IMR-90 (cell line): ENCODE results near the gene FOXN3. TPM values are rescaled to one million over a fixed set of nuclear protein-coding genes. Genes with fewer than 3 reads are reported as not detected.

ENCODE experiments used
- ATAC-seq: fragments of 200-7000 bp; cut with Tn5 transposase; 2 replicates; pipeline ENCODE4 v1.9.1; 2020; ENCODE audit warnings: low read depth, mild to moderate bottlenecking, moderate library complexity
- BruUV-seq: library from RNA; stranded (reverse); fragments of 400-500 nt; replicated peaks from 2 replicates; lab custom pipeline; 2021; lab: Mats Ljungman, UMichigan
- CTCF ChIA-PET: fragments of 300-600 bp; formaldehyde crosslinking; extraction: SDS; loops from one replicate; lab custom pipeline; 2021; ENCODE audit warnings: antibody characterized with exemption; lab: Yijun Ruan, JAX
- POLR2A ChIA-PET: fragments of 300-600 bp; sonication (Branson Sonifier 250); formaldehyde crosslinking; loops from one replicate; lab custom pipeline; 2022; ENCODE audit warnings: antibody characterized with exemption; ENCODE audit not compliant: unreplicated experiment; lab: Charles Lee
- DNase-seq: peaks from one replicate; pipeline ENCODE4 v3.0.0; 2013
- H2AFZ ChIP-seq: replicated peaks from 2 replicates; pipeline ENCODE3; 2013; ENCODE audit warnings: low read length, mild to moderate bottlenecking; ENCODE audit not compliant: poor library complexity
- H2AK5ac ChIP-seq: 2 replicates; pipeline ENCODE4 v1.6.1; 2013; ENCODE audit warnings: low read depth, low read length, inconsistent platforms
- H2AK9ac ChIP-seq: replicated peaks from 2 replicates; pipeline ENCODE3; 2013; ENCODE audit warnings: mild to moderate bottlenecking, low read depth, low read length, moderate library complexity; ENCODE audit not compliant: poor library complexity
- H2BK120ac ChIP-seq: 2 replicates; pipeline ENCODE4 v1.6.1; 2013; ENCODE audit warnings: low read depth, low read length, inconsistent platforms
- H2BK15ac ChIP-seq: 3 replicates; pipeline ENCODE4 v1.6.1; 2013; ENCODE audit warnings: low read depth, low read length, inconsistent platforms
- H2BK20ac ChIP-seq: 2 replicates; pipeline ENCODE4 v1.6.1; 2013; ENCODE audit warnings: low read depth, mild to moderate bottlenecking, inconsistent platforms, low read length, moderate library complexity
- H2BK5ac ChIP-seq: 2 replicates; pipeline ENCODE4 v1.6.1; 2013; ENCODE audit warnings: mild to moderate bottlenecking, low read depth, low read length, inconsistent platforms; ENCODE audit not compliant: poor library complexity, severe bottlenecking
- H3K14ac ChIP-seq: replicated peaks from 2 replicates; pipeline ENCODE4 v1.6.1; 2013; ENCODE audit warnings: low read depth, low read length, inconsistent platforms
- H3K18ac ChIP-seq: 2 replicates; pipeline ENCODE4 v1.6.1; 2013; ENCODE audit warnings: low read depth, low read length, control low read depth
- H3K23ac ChIP-seq: 2 replicates; pipeline ENCODE4 v1.6.1; 2013; ENCODE audit warnings: low read depth, low read length, inconsistent platforms
- H3K27ac ChIP-seq: 2 replicates; pipeline ENCODE4 v1.5.1; 2013; ENCODE audit warnings: mild to moderate bottlenecking, control low read depth, low read length; ENCODE audit not compliant: insufficient read depth
- H3K27me3 ChIP-seq: 2 replicates; pipeline ENCODE4 v1.6.1; 2013; ENCODE audit warnings: low read length; ENCODE audit not compliant: control insufficient read depth, insufficient read depth
- H3K36me3 ChIP-seq: 2 replicates; pipeline ENCODE4 v1.6.1; 2013; ENCODE audit warnings: low read length, mixed read lengths; ENCODE audit not compliant: control insufficient read depth, insufficient read depth
- H3K4ac ChIP-seq: 2 replicates; pipeline ENCODE4 v1.6.1; 2013; ENCODE audit warnings: low read depth, low read length, inconsistent platforms
- H3K4me1 ChIP-seq: 2 replicates; pipeline ENCODE4 v1.6.1; 2013; ENCODE audit warnings: low read length, mixed read lengths; ENCODE audit not compliant: control insufficient read depth, insufficient read depth
- H3K4me2 ChIP-seq: 2 replicates; pipeline ENCODE4 v1.6.1; 2013; ENCODE audit warnings: low read depth, mild to moderate bottlenecking, control low read depth, low read length, moderate library complexity
- H3K4me3 ChIP-seq: 2 replicates; pipeline ENCODE4 v1.5.1; 2013; ENCODE audit warnings: low read depth, mild to moderate bottlenecking, control low read depth, low read length, moderate library complexity; ENCODE audit not compliant: insufficient read depth
- H3K56ac ChIP-seq: 2 replicates; pipeline ENCODE4 v1.6.1; 2013; ENCODE audit warnings: low read length, inconsistent platforms; ENCODE audit not compliant: insufficient read depth; ENCODE audit errors: extremely low read depth
- H3K79me1 ChIP-seq, 2 experiments: 2 replicates each; pipeline ENCODE4 v1.6.1; 2013; ENCODE audit warnings: low read length in 2 of 2, inconsistent platforms in 1 of 2, low read depth in 1 of 2
- H3K9ac ChIP-seq: 2 replicates; pipeline ENCODE4 v1.6.1; 2013; ENCODE audit warnings: low read depth, low read length, control low read depth
- H3K9me1 ChIP-seq: 2 replicates; pipeline ENCODE4 v1.6.1; 2013; ENCODE audit warnings: low read length, inconsistent platforms; ENCODE audit not compliant: insufficient read depth
- H3K9me3 ChIP-seq: 2 replicates; pipeline ENCODE4 v1.6.1; 2013; ENCODE audit warnings: low read length; ENCODE audit not compliant: control insufficient read depth, insufficient read depth
- H4K20me1 ChIP-seq: 2 replicates; pipeline ENCODE4 v1.6.1; 2013; ENCODE audit warnings: low read length, inconsistent platforms; ENCODE audit not compliant: insufficient read depth
- H4K5ac ChIP-seq: 2 replicates; pipeline ENCODE4 v1.6.1; 2013; ENCODE audit warnings: mild to moderate bottlenecking, low read depth, low read length, control low read depth
- H4K8ac ChIP-seq, 2 experiments: 2 replicates each; pipeline ENCODE4 v1.6.1; 2013; ENCODE audit warnings: low read depth in 2 of 2, low read length in 2 of 2, control low read depth in 1 of 2, inconsistent platforms in 1 of 2
- H4K91ac ChIP-seq: 2 replicates; pipeline ENCODE4 v1.6.1; 2013; ENCODE audit warnings: low read depth, low read length, inconsistent platforms; ENCODE audit not compliant: insufficient read depth
- FOS ChIP-seq: fragments of 150-350 bp; IDR thresholded peaks from 2 replicates; pipeline ENCODE4 v1.6.1; 2016; ENCODE audit warnings: low read depth, low read length
- MXI1 ChIP-seq: IDR thresholded peaks from 2 replicates; pipeline ENCODE4 v1.6.1; 2012; ENCODE audit warnings: low read depth, mild to moderate bottlenecking, low read length, moderate library complexity, borderline replicate concordance
- NFE2L2 ChIP-seq: fragments of 150-350 bp; IDR thresholded peaks from 2 replicates; pipeline ENCODE4 v1.6.1; 2016; ENCODE audit warnings: low read depth, mild to moderate bottlenecking, low read length
- POLR2A ChIP-seq: IDR thresholded peaks from 2 replicates; pipeline ENCODE4 v1.6.1; 2012; ENCODE audit warnings: mild to moderate bottlenecking, low read depth, low read length
- RFX5 ChIP-seq: IDR thresholded peaks from 2 replicates; pipeline ENCODE4 v1.8.0; 2012; ENCODE audit warnings: low read depth, mild to moderate bottlenecking, low read length, moderate library complexity
- USF2 ChIP-seq: fragments of 150-350 bp; IDR thresholded peaks from 2 replicates; pipeline ENCODE4 v1.6.1; 2017; ENCODE audit warnings: mild to moderate bottlenecking, antibody characterized with exemption, low read length, low read depth
- WGBS, 2 experiments: methylation state at CpG; one replicate each; pipeline versions ENCODE4 v1.1.5 to v1.1.7; 2013; ENCODE audit warnings: missing lambda C conversion rate in 2 of 2; ENCODE audit not compliant: insufficient read length in 1 of 2; ENCODE audit errors: extremely low coverage in 2 of 2; 5-methylcytosine and 5-hydroxymethylcytosine counted together
- dilution Hi-C: fragments of 300-500 bp; cut with HindIII; formaldehyde crosslinking; loops from one replicate; pipeline ENCODE4 v1.14.3; 2018; ENCODE audit warnings: low sequenced_read_pairs; ENCODE audit not compliant: unreplicated experiment
- in situ Hi-C: fragments of 300-500 bp; cut with MboI; formaldehyde crosslinking; loops from 3 replicates; pipeline ENCODE4 v1.14.3; 2019; ENCODE audit warnings: low sequenced_read_pairs, inconsistent platforms, mixed read lengths
- intact Hi-C: fragments of 100-400 bp; cut with micrococcal nuclease; formaldehyde crosslinking; loops from 2 replicates; pipeline ENCODE4 v1.10.0; 2022
- polyA plus RNA-seq, 3 experiments: library from polyadenylated mRNA; depleted of rRNA; stranded (reverse); fragments of >200 nt; gene quantifications; 2 replicates each; pipeline ENCODE4 v1.2.3, GENCODE V29; 2012; ENCODE audit warnings: low replicate concordance in 1 of 3
- total RNA-seq: library from RNA; depleted of rRNA; stranded (reverse); fragments of >200 nt; gene quantifications from 2 replicates; pipeline ENCODE4 v1.2.3, GENCODE V29; 2012
- TF ChIP-seq, protein P1 (sequence below): conservative IDR thresholded peaks from 2 replicates; pipeline ENCODE4 v1.5.1; 2012; ENCODE audit warnings: mild to moderate bottlenecking, low read depth, low read length, improper control_type of control experiment

FOXN3 gene
- total and polyA plus RNA-seq, 2 of the 4 experiments (the other 2 are of a cell fraction): 22.6 to 33.7 TPM

DNA sequence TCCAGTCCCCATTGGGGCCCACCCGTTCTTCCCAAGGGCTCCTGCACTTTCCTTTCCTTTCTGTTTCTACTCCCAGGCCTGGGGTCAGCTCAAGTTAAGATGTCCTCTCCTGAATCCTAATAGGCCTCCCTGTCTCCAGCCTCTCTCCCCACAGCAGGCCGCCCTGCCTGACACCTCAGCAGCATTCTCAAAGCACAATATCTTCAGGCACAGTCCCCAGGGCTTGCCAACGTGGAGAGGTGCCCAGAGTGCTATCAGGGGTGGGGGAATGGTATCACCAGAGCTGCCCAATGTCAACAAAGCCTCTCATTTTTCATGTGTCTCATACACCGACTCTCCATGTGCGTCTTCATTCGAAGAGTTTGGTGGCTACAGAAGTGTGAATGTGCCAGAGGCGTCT, 123.0 kb downstream of the FOXN3 start:
- Histone ChIP-seq H4K8ac (no peak overlapping the region), H4K20me1 (peaks cover 13% of the 10 kb centered on the region), H2BK120ac (no peak overlapping the region), H2BK15ac (no peak overlapping the region), H3K9me1 (peaks cover 17% of the 10 kb centered on the region; the same call in 1 of the 2 replicates), H3K4me2 (no peak overlapping the region), H3K36me3 (peaks cover 15% of the 10 kb centered on the region), H3K4me3 (no peak overlapping the region), H2AK5ac (no peak overlapping the region), H3K56ac (no peak overlapping the region), H3K9me3 (no peaks in the 10 kb centered on the region), H3K9ac (no peak overlapping the region), H3K4me1 (peaks cover 3% of the 10 kb centered on the region; the same call in 1 of the 2 replicates), H2BK5ac (no peak overlapping the region), H2AK9ac (no peak overlapping the region), H4K5ac (no peak overlapping the region), H3K4ac (no peak overlapping the region), H3K23ac (no peak overlapping the region), H2AFZ (no peak overlapping the region), H3K14ac (no peak overlapping the region), H3K27ac (no peak overlapping the region), H4K91ac (no peak overlapping the region), H3K18ac (no peak overlapping the region), H2BK20ac (no peak overlapping the region), H3K27me3 (no peaks in the 10 kb centered on the region), H3K79me1 (peaks cover 47 to 76% of the 10 kb centered on the region in 2 experiments)
- no TSS peak for BruUV-seq
- DNase-seq (no peak), ATAC-seq (no peak)
- CTCF ChIA-PET: no interaction called here
- TF ChIP-seq MXI1: no peak
- TF ChIP-seq USF2: no peak
- no peak for TF ChIP-seq FOS
- TF ChIP-seq RFX5: no peak
- TF ChIP-seq POLR2A: no peak
- TF ChIP-seq NFE2L2: no peak
- TF ChIP-seq, protein P1, sequence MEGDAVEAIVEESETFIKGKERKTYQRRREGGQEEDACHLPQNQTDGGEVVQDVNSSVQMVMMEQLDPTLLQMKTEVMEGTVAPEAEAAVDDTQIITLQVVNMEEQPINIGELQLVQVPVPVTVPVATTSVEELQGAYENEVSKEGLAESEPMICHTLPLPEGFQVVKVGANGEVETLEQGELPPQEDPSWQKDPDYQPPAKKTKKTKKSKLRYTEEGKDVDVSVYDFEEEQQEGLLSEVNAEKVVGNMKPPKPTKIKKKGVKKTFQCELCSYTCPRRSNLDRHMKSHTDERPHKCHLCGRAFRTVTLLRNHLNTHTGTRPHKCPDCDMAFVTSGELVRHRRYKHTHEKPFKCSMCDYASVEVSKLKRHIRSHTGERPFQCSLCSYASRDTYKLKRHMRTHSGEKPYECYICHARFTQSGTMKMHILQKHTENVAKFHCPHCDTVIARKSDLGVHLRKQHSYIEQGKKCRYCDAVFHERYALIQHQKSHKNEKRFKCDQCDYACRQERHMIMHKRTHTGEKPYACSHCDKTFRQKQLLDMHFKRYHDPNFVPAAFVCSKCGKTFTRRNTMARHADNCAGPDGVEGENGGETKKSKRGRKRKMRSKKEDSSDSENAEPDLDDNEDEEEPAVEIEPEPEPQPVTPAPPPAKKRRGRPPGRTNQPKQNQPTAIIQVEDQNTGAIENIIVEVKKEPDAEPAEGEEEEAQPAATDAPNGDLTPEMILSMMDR: no peak
- intact Hi-C loops (no loop called here), in situ Hi-C loops (no loop called here), dilution Hi-C loops (no loop called here)
- POLR2A ChIA-PET: no interaction called here
- 40% methylated on average over 1 of the region's 7 CpGs; no CpG with 5 or more reads in 1 of the 2 experiments for WGBS, 2 experiments
